NCI-H345 (cell line): ENCODE results near the gene WIZ.
"Not testable (repeated sequence)": the region's sequence is repeated elsewhere in the genome, so short reads cannot be mapped to it uniquely, and the experiment has no call there.

Source experiments
- DNase-seq: peaks from one replicate; lab custom pipeline; 2025; lab: John Stamatoyannopoulos, UW

WIZ gene

DNA sequence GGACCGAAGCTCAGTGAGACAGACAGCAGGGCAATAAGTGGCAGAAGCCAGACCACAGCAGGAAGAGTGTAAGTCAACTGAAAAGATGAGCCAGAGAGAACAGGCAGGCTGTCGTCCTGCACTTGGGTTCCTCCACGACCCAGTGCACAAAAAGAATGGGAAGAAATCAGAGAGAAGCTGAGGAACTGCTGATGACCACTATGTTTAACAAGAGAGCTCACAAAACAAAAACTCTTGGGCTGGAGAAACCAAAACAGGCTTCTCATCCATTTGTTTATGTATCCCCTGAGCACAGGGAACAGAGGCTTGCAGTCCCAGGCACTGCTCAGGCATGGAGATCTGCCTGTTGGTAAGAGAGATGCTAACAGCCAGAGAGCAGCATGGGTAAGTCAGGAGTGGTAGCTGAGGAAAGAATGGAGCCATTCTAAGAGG lies 45.0 kb downstream of the WIZ start:
- no peak for DNase-seq

- DNase-seq = no peak
Observed at GRCh38 chr19:15404097-15404779, 45.5 kb downstream of the WIZ start.

DNA sequence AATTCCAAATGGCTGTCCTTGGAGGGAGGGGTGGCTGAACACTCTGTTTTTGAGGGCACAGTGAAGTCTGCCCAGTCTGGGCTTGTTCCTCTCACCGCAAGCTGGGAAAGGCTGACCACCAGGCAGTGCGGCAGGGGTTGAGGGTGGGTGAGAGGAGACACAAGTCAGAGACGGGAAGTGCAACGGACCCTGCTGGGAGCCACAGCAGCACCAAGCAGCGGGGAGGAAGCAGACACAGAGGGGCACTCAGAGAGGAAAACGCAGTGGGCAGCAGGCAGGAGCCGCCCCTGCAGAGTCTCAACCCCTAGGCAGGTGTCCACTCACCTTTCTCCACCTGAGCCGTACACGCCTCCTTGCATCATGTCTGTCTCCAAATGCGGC lies 46.6 kb downstream of the WIZ start:
- DNase-seq = no peak

DNA sequence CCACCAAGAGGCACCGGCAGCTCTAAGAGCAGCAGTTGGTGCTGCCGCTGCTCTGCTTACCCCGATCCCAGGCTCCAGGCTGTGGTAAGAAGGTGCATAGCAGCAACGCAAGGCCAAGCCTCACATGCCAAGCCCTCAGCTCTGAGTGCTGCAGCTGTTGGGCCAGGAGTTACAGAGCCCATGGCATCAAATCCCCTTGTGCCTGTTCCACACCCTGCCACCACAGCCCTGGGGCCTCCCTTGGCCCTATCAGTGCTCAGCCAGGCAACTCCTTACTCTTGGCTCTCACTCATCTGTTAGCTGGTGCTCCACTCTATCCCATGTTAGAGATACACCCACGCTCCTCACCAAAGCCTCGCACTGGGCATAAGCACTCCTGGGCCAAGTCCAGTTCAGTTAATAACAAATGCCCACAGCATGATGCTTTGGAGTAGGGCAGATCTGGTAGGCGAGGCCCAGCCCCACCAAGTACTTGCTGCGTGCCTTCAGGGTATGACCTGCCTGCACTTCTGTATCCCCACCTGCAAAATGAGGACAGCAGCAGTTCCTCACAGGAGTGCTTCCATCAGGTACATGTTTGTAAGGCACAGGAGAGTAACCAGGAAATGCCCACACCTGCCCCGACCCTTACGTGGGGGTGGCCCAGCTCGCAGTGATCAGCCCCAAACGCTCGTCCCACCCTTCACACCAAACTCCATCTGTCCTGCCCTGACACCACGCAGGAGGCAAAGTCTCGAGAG lies 47.2 kb downstream of the WIZ start:
- no peak for DNase-seq

GRCh38 chr19:15401397-15401710 lies 48.4 kb downstream of the WIZ start:
- DNase-seq = no peak

GRCh38 chr19:15400521-15401396 lies 49.0 kb downstream of the WIZ start:
- no peak for DNase-seq

DNA sequence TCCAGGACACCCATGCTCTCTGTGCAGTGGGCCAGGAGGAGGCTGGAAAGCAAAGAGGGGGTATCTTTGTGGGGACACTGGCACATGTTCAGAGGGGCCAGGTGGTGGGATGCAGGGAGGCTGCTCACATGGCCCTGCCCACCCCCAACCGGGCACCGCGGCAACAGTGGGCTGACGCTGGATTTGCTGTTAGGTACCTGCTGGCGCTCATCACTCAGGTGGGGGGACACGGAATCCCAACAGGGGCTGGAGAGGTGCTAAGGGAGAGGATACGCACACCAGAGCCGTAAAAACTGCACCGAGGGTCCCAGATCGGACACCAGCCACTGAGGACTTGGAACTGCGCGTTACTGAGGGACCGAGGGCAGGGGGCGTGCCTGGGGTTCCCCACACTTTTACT lies 50.1 kb downstream of the WIZ start:
- no peak for DNase-seq

DNA sequence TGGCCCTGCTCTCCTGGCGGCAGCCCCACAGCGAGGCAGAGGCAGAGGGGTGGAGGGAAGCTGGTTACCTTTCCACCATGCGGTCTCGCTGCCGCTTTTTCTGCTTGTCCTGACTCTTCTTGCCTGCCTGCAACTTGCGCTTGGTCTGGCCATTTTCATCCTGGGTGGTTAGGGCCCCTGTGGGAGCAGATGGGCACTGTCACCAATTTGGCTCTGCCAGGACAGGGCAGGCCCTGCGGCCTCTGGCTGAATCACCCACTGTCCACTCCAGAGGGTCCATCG lies 50.6 kb downstream of the WIZ start:
- DNase-seq = no peak

DNA sequence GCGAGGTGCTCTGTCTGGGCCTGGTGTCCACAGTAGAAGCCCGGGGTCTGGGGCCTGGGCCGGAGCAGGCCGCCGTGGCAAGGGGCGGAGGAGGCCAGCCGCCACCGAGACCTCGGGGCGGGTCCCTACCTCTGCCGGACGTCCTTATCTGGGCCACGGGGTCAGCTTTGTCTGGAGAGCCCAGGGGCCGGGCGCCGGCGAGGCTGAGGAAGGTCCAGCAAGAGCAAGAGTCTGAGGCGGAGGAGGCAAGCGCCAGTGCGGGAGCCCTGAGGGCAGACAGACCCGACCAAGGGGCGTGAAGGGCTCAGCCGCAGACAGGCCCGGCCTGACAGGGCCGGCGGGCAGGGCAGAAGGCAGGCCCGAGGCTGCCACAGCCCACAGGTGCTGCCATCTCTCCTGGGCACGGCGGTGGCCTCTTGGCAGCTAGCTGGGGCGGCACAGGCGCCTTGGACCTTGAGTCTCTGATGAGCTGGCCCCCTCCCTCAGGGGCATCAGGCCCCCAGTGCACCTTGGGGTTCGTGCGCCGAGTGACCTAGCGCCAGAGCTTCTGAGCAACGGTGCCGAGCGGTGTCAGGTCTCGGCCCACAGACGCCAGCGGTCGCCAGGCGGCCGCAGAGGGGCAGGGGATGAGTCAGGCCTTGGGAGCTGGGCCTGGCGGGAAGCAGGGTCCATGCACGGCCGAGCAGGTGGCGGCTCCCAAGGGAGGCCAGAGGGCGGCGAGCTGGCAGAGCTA lies 51.1 kb downstream of the WIZ start:
- no peak for DNase-seq

- no peak for DNase-seq
Observed at GRCh38 chr19:15397782-15398181, 52.0 kb downstream of the WIZ start.

GRCh38 chr19:15397236-15397635 lies 52.5 kb downstream of the WIZ start:
- DNase-seq = no peak

- no peak for DNase-seq
Observed at GRCh38 chr19:15396436-15396835, 53.3 kb downstream of the WIZ start.

DNA sequence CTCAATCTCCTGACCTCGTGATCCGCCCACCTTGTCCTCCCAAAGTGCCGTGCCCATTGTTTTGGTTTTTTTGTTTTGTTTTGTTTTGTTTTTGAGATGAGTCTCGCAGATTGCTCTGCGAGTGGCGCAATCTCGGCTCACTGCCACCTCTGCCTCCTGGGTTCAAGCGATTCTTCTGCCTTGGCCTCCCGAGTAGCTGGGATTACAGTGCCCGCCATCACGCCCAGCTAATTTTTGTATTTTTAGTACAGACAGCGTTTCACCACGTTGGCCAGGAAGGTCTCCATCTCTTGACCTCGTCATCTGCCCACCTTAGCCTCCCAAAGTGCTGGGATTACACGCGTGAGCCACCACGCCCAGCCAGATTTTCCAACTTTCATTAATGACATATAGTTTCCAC lies 54.5 kb downstream of the WIZ start:
- DNase-seq = not testable (repeated sequence)

GRCh38 chr19:15394426-15394825 lies 55.3 kb downstream of the WIZ start:
- DNase-seq = no peak

DNA sequence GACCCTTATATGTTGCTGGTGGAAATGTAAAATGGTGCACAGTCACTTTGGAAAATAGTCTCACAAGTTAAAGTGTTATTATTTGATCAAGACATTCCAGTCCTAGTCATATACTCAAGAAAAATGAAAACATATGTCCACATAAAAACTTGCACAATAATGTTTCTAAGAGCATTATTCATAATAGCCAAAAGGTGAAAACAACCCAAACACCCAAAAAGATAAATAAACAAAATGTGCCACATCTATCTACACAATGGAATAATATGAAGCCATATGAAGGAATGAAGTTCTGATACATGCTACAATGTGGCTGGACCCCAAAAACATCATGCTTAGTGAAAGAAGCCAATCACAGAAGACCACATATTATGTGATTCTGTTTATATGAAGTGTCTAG lies 55.8 kb downstream of the WIZ start:
- DNase-seq = no peak

GRCh38 chr19:15390814-15391213 lies 58.9 kb downstream of the WIZ start:
- DNase-seq = no peak

DNA sequence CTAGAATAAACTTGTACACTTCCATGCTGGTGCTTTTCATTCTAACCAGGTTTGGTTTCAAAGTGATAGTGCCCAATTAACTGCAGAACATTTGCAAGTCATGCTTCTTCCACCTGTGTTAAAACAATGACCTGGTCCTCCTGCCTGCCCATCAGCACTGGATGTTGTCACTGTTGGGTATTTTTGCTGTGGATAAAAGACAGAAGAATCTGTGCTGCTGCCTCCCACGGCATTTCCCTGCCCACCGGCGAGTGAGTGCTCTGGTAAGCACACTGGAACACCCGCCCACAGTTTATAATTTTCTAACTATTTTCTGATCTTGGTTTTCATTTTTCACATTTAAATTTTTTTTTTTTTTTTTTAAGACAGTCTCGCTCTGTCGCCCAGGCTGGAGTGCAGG lies 67.9 kb downstream of the WIZ start:
- no peak for DNase-seq

DNA sequence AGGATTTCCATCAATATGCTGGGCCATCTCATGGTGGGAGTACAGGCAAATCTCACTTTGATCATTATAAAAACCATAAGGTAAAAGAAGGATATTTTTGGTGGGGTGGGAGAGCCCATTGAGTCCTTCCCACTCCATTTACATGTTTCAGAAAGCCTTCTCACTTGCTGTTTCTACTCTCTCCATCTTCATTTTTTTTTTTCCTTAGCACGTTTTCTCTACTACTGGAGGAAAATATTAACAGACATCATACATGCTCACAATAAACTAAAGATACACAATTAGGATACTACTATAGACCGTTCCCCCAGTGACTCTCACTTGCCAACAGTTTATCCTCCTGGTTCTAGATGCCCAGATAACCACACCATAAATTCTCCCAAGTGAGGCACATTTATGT lies 68.3 kb downstream of the WIZ start:
- DNase-seq = no peak

DNA sequence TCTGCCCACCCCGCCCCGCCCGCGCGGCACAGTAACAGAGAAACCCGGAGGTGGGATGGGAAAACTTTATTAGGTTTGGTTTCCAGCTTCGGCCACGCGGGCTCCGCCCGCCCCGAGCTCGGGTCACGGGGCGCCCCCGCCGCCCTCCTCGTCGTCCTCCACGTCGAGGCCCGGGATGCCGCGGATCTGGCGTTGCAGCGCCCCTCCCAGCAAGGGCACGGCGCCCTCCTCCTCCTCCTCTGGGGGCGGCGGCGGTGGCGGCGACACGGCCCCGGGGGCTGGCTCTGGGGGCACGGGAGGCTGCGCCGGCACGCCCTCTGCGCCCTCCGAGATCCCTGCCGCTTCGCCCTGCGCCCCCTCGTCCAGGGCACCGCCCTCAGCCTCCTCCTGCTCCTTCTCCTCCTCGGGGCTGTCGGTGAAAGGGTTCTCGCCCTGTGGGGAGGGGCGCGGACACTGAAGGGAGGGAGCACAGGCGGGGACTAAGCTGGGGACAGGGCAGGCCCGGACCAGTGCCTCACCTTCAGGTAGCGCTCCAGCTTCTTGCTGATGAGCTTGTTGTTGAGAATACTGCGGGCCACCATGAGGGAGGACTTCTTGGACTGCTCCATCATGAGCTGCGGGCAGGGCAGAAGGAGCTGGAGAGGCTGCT lies 69.6 kb downstream of the WIZ start:
- DNase-seq = peak; percentile 65

GRCh38 chr19:15379083-15379998 lies 70.4 kb downstream of the WIZ start, which contains the start of gene AKAP8:
TSS of gene AKAP8 (minus strand) at chr19:15379787. CDS start at chr19:15379731, 56 bp downstream.
- peak; percentile 95 for DNase-seq
